A549 (cell line): Measurements from ENCODE around the gene SMURF1. TPM values are rescaled to one million over a fixed set of nuclear protein-coding genes. Genes with fewer than 3 reads are reported as not detected.
A peak's percentile ranks its signal among the peaks of the same experiment; 100 is the strongest.

ENCODE experiments used
- ATAC-seq, 2 experiments: fragments of 200-7000 bp in 1 of 2; fragments of >200 bp in 1 of 2; cut with Nextera tagmentation in 1 of 2; cut with Tn5 transposase in 1 of 2; 3 replicates each; pipeline versions ENCODE4 v1.8.0 to v1.9.1; 2018 to 2020; ENCODE audit warnings: mild to moderate bottlenecking in 1 of 2, moderate library complexity in 1 of 2
- CTCF ChIA-PET: fragments of 300-600 bp; sonication (Branson Sonifier 250); formaldehyde crosslinking; extraction: SDS; loops from one replicate; lab custom pipeline; 2021; ENCODE audit warnings: antibody characterized with exemption, inconsistent platforms; lab: Yijun Ruan, JAX
- POLR2A ChIA-PET: fragments of 350-600 bp; formaldehyde crosslinking; extraction: SDS; loops from one replicate; lab custom pipeline; 2021; ENCODE audit warnings: antibody characterized with exemption, inconsistent platforms; lab: Yijun Ruan, JAX
- DNase-seq, 2 experiments: peaks; one replicate each; pipeline versions ENCODE4 v3.0.0 to v3.0.0-alpha.2; 2011 to 2016; ENCODE audit warnings: low read depth in 1 of 2, low spot score in 1 of 2
- FAIRE-seq: peaks from 2 replicates; lab custom pipeline; 2011; peaks lifted over from hg19 to GRCh38; lab: Jason Lieb, UNC
- H3K27ac ChIP-seq, 2 experiments: fragments of >200 bp; sonication (Bioruptor Twin); formaldehyde crosslinking; 3 replicates each; pipeline ENCODE4 v1.5.1; 2016 to 2017
- H3K4me1 ChIP-seq: fragments of >200 bp; sonication (Bioruptor Twin); formaldehyde crosslinking; 3 replicates; pipeline ENCODE4 v1.6.1; 2016
- H3K4me2 ChIP-seq: fragments of >200 bp; sonication (Bioruptor Twin); formaldehyde crosslinking; 3 replicates; pipeline ENCODE4 v1.6.1; 2016
- H3K4me3 ChIP-seq: fragments of >200 bp; sonication (Bioruptor Twin); formaldehyde crosslinking; 3 replicates; pipeline ENCODE4 v1.5.1; 2016
- H3K9me3 ChIP-seq: fragments of >200 bp; sonication (Bioruptor Twin); formaldehyde crosslinking; 3 replicates; pipeline ENCODE4 v1.6.1; 2016
- CHD4 ChIP-seq: fragments of 200-600 bp; sonication (generic); IDR thresholded peaks from 2 replicates; pipeline ENCODE4 v1.6.1; 2016; ENCODE audit warnings: antibody characterized with exemption, mild to moderate bottlenecking, borderline replicate concordance
- FOSB ChIP-seq: fragments of 250-450 bp; sonication (Bioruptor Pico); IDR thresholded peaks from 2 replicates; pipeline ENCODE4 v1.5.0; 2020; ENCODE audit warnings: mild to moderate bottlenecking, moderate library complexity
- FOSL2 ChIP-seq, 2 experiments: fragments of 450-650 bp in 1 of 2; fragments of >200 bp in 1 of 2; sonication (Bioruptor Twin) in 1 of 2; formaldehyde crosslinking; IDR thresholded peaks; 2 replicates each; pipeline versions ENCODE4 v1.5.0 to v1.6.1; 2016 to 2020; ENCODE audit warnings: mild to moderate bottlenecking in 1 of 2, moderate library complexity in 1 of 2
- HDAC2 ChIP-seq: fragments of 200-600 bp; sonication (generic); IDR thresholded peaks from 2 replicates; pipeline ENCODE4 v1.6.1; 2016
- HOXB13 ChIP-seq: fragments of 250-450 bp; sonication (Bioruptor Pico); IDR thresholded peaks from 2 replicates; pipeline ENCODE4 v1.5.0; 2020; ENCODE audit warnings: low read depth, mild to moderate bottlenecking, moderate library complexity
- JUN ChIP-seq, 2 experiments: fragments of >200 bp; sonication (Bioruptor Twin); formaldehyde crosslinking; IDR thresholded peaks; 2 replicates in 1 of 2; 3 replicates in 1 of 2; pipeline ENCODE4 v1.6.1; 2016 to 2017
- KDM5A ChIP-seq: fragments of 200-600 bp; sonication (generic); IDR thresholded peaks from 2 replicates; pipeline ENCODE4 v1.6.1; 2016; ENCODE audit warnings: antibody characterized with exemption, mild to moderate bottlenecking
- MYC ChIP-seq: IDR thresholded peaks from 2 replicates; pipeline ENCODE4 v1.6.1; 2012; ENCODE audit warnings: mild to moderate bottlenecking, inconsistent platforms, low read length, improper control_type of control experiment, borderline replicate concordance
- NFE2L2 ChIP-seq: fragments of 150-350 bp; conservative IDR thresholded peaks from 2 replicates; pipeline ENCODE4 v1.6.1; 2014; ENCODE audit warnings: low read length
- PBX3 ChIP-seq: IDR thresholded peaks from 2 replicates; pipeline ENCODE4 v1.6.1; 2012
- PHF8 ChIP-seq: fragments of 200-600 bp; sonication (generic); IDR thresholded peaks from 2 replicates; pipeline ENCODE4 v1.6.1; 2016; ENCODE audit warnings: low read depth, mild to moderate bottlenecking, antibody characterized with exemption, moderate library complexity, borderline replicate concordance
- POLR2A ChIP-seq: IDR thresholded peaks from 2 replicates; pipeline ENCODE4 v1.6.1; 2012; ENCODE audit warnings: mild to moderate bottlenecking, low read length
- REST ChIP-seq: fragments of 200-600 bp; sonication (generic); IDR thresholded peaks from 2 replicates; pipeline ENCODE4 v1.6.1; 2016; ENCODE audit warnings: antibody characterized with exemption, mild to moderate bottlenecking, moderate library complexity
- RNF2 ChIP-seq: fragments of 200-600 bp; sonication (generic); IDR thresholded peaks from 2 replicates; pipeline ENCODE4 v1.6.1; 2016; ENCODE audit warnings: low read depth, mild to moderate bottlenecking, antibody characterized with exemption, moderate library complexity, borderline replicate concordance
- SMC3 ChIP-seq: fragments of >200 bp; sonication (Bioruptor Twin); formaldehyde crosslinking; IDR thresholded peaks from 3 replicates; pipeline ENCODE4 v1.6.1; 2018; ENCODE audit warnings: inconsistent platforms
- SREBF2 ChIP-seq: fragments of 450-650 bp; IDR thresholded peaks from 2 replicates; pipeline ENCODE4 v1.6.1; 2014; ENCODE audit warnings: mild to moderate bottlenecking, moderate library complexity
- TP53 ChIP-seq: fragments of 250-450 bp; sonication (Bioruptor Pico); IDR thresholded peaks from 2 replicates; pipeline ENCODE4 v1.5.0; 2021; ENCODE audit warnings: mild to moderate bottlenecking, moderate library complexity
- ZC3H11A ChIP-seq: fragments of 450-650 bp; IDR thresholded peaks from 2 replicates; pipeline ENCODE4 v1.6.1; 2014; ENCODE audit warnings: antibody characterized with exemption, mild to moderate bottlenecking
- ZFP36 ChIP-seq: fragments of 450-650 bp; IDR thresholded peaks from 2 replicates; pipeline ENCODE4 v1.6.1; 2014; ENCODE audit warnings: borderline replicate concordance; ENCODE audit not compliant: partially characterized antibody
- ZSCAN20 ChIP-seq: fragments of 250-450 bp; sonication (Bioruptor Pico); IDR thresholded peaks from 2 replicates; pipeline ENCODE4 v1.8.0; 2022; ENCODE audit warnings: mild to moderate bottlenecking, moderate library complexity
- WGBS: methylation state at CpG from one replicate; pipeline ENCODE4 v1.1.6; 2017; ENCODE audit errors: missing lambda C conversion rate; 5-methylcytosine and 5-hydroxymethylcytosine counted together
- polyA plus RNA-seq, 4 experiments: library from polyadenylated mRNA; depleted of rRNA in 3 of 4; stranded (reverse); fragments of >200 nt; fragmentation: RNase III in 1 of 4; extraction: RNeasy Plus Mini Kit Qiagen cat#74134 plus additional on column Dnase treatment in 1 of 4; gene quantifications; 2 replicates in 3 of 4; 3 replicates in 1 of 4; pipeline ENCODE4 v1.2.3, GENCODE V29; 2011 to 2017

The SMURF1 gene
- polyA plus RNA-seq, 2 of the 4 experiments (the other 2 are of a cell fraction) = 13.8 to 22.1 TPM

GRCh38 chr7:99131290-99131689 lies 12.6 kb downstream of the SMURF1 start:
- H3K9me3 ChIP-seq = no peaks in the 10 kb centered on the region
- CTCF ChIA-PET = interaction anchor here (1.3 to 2.0 kb wide), 2 partner anchors 91 to 182 kb away, joined by 3 to 9 read pairs; no protein-coding TSS in a partner anchor
- 84% methylated on average over 2 of the region's 2 CpGs for WGBS
- no peak overlapping the region for H3K4me2 ChIP-seq
- no peak overlapping the region for H3K4me3 ChIP-seq
- peaks cover 58% of the 10 kb centered on the region for H3K4me1 ChIP-seq
- H3K27ac ChIP-seq = no peak overlapping the region
- ATAC-seq = no peak
- no peak for FAIRE-seq
- POLR2A ChIA-PET = interaction anchor here (1.4 kb wide), 1 partner anchor 81 kb away, joined by 3 read pairs; no protein-coding TSS in a partner anchor
- DNase-seq = no peak
- TF ChIP-seq TP53 (CRISPR knock-in tag) (no peak), POLR2A (no peak), KDM5A (no peak), RNF2 (no peak), PBX3 (no peak), ZC3H11A (no peak), REST (no peak), ZSCAN20 (CRISPR knock-in tag) (no peak), HOXB13 (CRISPR knock-in tag) (no peak), PHF8 (no peak), NFE2L2 (no peak), MYC (no peak), SREBF2 (no peak), JUN (IDR thresholded peaks at IDR 0.05) (no peak), FOSL2 (IDR thresholded peaks at IDR 0.05) (no peak), FOSL2 (CRISPR knock-in tag; IDR thresholded peaks at IDR 0.05) (no peak), ZFP36 (no peak), CHD4 (no peak)

GRCh38 chr7:99129536-99129935 lies 14.4 kb downstream of the SMURF1 start:
- ATAC-seq (no peak), FAIRE-seq (no peak)
- no peak overlapping the region for H3K27ac ChIP-seq
- no peak overlapping the region for H3K4me3 ChIP-seq
- peaks cover 62% of the 10 kb centered on the region for H3K4me1 ChIP-seq
- H3K4me2 ChIP-seq = 0 out of 3 replicates have a peak overlapping the region, but pooled peaks have one; percentile 3
- POLR2A ChIA-PET = no interaction called here
- 94% methylated on average over 6 of the region's 6 CpGs for WGBS
- no peaks in the 10 kb centered on the region for H3K9me3 ChIP-seq
- CTCF ChIA-PET = interaction anchor here (1.3 kb wide), 1 partner anchor 12 kb away, joined by 3 read pairs; no protein-coding TSS in a partner anchor
- no peak for TF ChIP-seq HDAC2
- no peak for TF ChIP-seq TP53 (CRISPR knock-in tag)
- TF ChIP-seq FOSB (CRISPR knock-in tag) = no peak
- TF ChIP-seq, all 56 proteins: peak for 0
- no peak for DNase-seq

GRCh38 chr7:99129001-99129400 lies 14.9 kb downstream of the SMURF1 start:
- Histone ChIP-seq H3K4me3 (no peak overlapping the region), H3K4me1 (peaks cover 62% of the 10 kb centered on the region), H3K4me2 (peak overlapping the region; percentile 50), H3K9me3 (no peaks in the 10 kb centered on the region), H3K27ac (no peak overlapping the region)
- TF ChIP-seq SMC3 (no peak), FOSL2 (IDR thresholded peaks at IDR 0.05) (no peak), FOSL2 (CRISPR knock-in tag; IDR thresholded peaks at IDR 0.05) (0 out of 2 replicates have a peak, but pooled peaks have one; percentile 5)
- DNase-seq (no peak), FAIRE-seq (no peak), ATAC-seq (no peak)
- WGBS = 85% methylated on average over 3 of the region's 3 CpGs
- ChIA-PET CTCF (no interaction called here), POLR2A (no interaction called here)
